Upper lobe of left lung (tissue), 4 donors: ENCODE results near the gene STAT3.

Experiments
- EP300 ChIP-seq, 4 donors: sonication (generic); formaldehyde crosslinking; IDR thresholded peaks; one replicate each; pipeline ENCODE4 v1.5.1; 2017; ENCODE audit warnings: antibody characterized with exemption in 4 of 4, control low read depth in 2 of 4
- POLR2A ChIP-seq, 4 donors: fragments of 450-650 bp; IDR thresholded peaks; one replicate each; pipeline ENCODE4 v1.5.1; 2016 to 2017; ENCODE audit warnings: antibody characterized with exemption in 4 of 4, mild to moderate bottlenecking in 2 of 4
- POLR2AphosphoS5 ChIP-seq, 2 donors: sonication (generic); formaldehyde crosslinking; IDR thresholded peaks; one replicate each; pipeline ENCODE4 v1.5.1; 2017; ENCODE audit warnings: antibody characterized with exemption in 2 of 2
- TF ChIP-seq, protein P1 (sequence below), 6 experiments: fragments of 450-650 bp in 4 of 6; fragments of 200-600 bp in 2 of 6; sonication (generic) in 2 of 6; IDR thresholded peaks; one replicate each; pipeline ENCODE4 v1.5.1; 2016 to 2019; ENCODE audit warnings: antibody characterized with exemption in 6 of 6

DNA sequence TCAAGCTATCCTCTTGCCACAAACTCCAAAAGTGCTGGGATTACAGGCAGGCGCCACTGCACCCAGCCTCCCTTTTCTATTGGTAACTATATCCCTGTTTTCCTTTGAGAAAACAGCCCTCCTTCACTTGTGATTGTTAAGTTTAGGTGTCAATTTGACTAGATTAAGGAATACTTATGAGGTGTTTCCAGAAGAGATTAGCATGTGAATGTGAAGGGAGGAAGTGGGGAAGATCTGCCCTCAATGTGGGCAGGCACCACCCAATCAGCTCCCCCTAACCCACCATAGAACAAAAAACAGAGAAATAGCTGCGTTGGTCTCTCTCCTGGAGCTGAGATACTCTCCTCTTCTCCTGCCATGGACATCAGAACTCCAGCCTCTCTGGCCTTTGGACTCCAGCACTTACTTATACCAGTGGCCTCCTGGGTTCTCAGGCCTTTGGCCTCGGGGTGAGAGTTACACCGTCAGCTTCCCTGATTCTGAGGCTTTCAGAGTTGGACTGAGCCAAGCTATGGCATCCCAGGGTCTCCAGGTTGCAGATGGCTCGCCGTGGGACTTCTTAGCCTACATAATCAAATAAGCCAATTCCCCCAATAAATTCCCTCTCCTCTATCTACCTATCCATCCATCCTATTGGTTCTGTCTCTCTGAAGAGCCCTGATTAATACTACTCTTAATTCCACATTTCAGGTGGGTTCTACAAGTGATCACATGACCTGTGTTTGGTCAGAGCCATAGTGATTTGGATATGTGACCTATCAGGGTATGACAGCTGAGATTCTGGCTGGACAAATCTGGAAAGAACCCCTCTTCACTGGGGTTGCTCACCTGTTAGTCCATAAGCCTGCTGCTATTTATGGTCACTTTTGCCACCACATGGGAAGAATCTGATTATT lies 12.0 kb upstream of the STAT3 start:
- TF ChIP-seq, protein P1, sequence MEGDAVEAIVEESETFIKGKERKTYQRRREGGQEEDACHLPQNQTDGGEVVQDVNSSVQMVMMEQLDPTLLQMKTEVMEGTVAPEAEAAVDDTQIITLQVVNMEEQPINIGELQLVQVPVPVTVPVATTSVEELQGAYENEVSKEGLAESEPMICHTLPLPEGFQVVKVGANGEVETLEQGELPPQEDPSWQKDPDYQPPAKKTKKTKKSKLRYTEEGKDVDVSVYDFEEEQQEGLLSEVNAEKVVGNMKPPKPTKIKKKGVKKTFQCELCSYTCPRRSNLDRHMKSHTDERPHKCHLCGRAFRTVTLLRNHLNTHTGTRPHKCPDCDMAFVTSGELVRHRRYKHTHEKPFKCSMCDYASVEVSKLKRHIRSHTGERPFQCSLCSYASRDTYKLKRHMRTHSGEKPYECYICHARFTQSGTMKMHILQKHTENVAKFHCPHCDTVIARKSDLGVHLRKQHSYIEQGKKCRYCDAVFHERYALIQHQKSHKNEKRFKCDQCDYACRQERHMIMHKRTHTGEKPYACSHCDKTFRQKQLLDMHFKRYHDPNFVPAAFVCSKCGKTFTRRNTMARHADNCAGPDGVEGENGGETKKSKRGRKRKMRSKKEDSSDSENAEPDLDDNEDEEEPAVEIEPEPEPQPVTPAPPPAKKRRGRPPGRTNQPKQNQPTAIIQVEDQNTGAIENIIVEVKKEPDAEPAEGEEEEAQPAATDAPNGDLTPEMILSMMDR (IDR thresholded peaks at IDR 0.05), result no peak
- TF ChIP-seq POLR2AphosphoS5 (IDR thresholded peaks at IDR 0.05), result no peak
- no peak for TF ChIP-seq POLR2A (IDR thresholded peaks at IDR 0.05)
- no peak for TF ChIP-seq EP300 (IDR thresholded peaks at IDR 0.05)
